T-helper 22 cell (primary cell): ENCODE results near the gene CDH13.

Experiments
- DNase-seq: peaks from one replicate; pipeline ENCODE4 v3.0.0-alpha.2; 2020; ENCODE audit warnings: low read depth

Gene CDH13

DNA sequence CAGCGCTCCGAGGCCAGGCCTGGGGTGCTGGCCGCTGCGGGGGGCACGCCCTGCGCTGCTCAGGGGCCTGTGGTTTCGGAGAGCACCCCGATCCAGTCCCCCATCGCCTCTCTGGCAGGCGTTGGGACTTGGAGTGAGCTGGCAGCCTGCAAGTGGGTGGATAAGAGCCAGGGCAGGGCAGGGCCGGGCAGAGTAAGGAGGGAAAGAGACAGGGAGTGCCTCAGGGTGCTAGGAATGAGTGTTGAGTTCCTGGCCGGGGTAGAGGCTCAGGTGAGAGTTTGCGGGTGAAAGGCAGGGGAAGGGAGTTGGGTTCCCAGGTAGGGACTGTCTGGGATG is 1.3 kb downstream of the CDH13 start:
- no peak for DNase-seq

DNA sequence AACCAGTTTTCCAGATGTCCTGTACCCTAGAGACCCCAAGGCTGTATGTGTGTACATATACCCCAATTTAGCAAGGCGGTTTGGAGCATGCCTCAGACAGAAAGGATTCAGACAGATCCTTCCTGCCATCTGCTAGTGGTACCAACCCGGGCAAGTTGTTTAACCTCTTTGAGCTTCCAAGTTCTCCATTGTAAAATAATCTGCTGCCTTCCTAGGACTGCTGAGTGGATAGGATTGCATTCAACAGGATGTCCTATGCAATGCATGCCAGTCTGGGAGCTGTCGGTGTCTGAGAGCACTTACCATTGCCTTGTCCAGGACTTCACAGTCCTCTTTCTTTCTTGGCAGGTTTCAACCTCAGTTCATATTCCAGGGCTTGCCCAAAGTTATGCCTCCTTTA is 1.9 kb downstream of the CDH13 start:
- no peak for DNase-seq

DNA sequence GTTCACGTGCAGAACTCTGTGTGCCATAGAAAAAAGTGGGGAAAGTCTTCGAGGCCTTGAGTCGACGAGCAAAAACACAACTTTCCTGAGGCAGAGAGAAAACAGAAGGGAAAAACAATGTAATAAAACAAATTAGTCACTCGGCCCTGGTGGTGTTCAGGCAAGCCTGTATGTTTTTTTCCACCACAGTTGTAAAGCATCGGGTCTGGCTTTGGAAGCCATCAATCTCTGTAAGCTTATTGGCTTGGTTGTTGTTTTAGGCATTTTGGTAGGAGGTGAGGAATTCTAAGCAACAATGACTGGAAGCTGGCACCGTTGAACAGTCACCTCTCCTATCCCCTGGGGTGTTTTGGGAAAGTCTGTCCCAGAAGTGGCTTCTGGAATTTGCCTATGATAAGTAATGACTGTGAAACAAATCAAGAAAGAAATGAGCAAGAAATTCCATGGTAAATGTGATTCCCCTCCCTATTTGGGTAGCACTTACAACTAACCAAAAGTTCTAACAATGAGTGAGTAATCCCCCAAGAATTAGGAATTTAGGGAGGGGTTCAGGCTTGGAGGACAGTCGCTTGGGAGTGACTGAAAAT is 2.8 kb downstream of the CDH13 start:
- DNase-seq, result no peak

DNA sequence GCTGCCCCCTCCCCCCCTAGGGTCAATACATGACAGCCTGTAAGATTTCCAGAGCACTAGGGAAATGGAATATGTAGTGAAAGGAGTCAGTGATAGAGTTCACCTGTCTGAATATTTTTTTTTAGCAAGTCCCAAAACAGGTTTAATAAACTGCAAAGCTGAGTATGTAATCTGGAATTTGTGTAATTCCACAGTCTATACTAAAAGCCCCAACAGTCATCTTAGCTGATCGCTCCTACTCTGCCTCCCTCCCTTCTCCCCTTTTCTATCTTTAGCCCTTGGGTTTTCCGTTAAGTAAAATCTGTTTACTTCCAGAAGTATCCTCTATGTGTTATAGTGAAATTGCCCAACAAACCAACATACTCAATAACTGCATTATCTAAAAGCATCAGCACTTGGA is 3.5 kb downstream of the CDH13 start:
- DNase-seq, result no peak

DNA sequence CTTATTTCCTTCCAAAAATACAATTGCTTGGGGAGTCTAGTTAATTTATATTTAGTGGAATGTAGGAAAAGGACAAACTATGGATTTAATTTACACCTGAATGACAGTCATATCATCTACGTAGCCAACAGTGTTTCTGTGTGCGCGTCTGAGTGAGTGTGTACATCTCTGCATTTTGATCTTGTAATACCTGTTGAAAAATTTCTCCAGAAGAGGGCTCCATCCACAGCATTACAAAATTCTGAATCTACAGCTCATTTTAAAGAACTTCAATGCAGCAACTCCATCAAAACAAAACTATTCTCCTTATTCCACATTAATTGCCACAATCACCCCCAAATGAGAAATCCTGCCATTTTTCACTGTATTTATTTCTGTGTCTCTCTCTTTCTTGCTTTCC is 3.9 kb downstream of the CDH13 start:
- no peak for DNase-seq

DNA sequence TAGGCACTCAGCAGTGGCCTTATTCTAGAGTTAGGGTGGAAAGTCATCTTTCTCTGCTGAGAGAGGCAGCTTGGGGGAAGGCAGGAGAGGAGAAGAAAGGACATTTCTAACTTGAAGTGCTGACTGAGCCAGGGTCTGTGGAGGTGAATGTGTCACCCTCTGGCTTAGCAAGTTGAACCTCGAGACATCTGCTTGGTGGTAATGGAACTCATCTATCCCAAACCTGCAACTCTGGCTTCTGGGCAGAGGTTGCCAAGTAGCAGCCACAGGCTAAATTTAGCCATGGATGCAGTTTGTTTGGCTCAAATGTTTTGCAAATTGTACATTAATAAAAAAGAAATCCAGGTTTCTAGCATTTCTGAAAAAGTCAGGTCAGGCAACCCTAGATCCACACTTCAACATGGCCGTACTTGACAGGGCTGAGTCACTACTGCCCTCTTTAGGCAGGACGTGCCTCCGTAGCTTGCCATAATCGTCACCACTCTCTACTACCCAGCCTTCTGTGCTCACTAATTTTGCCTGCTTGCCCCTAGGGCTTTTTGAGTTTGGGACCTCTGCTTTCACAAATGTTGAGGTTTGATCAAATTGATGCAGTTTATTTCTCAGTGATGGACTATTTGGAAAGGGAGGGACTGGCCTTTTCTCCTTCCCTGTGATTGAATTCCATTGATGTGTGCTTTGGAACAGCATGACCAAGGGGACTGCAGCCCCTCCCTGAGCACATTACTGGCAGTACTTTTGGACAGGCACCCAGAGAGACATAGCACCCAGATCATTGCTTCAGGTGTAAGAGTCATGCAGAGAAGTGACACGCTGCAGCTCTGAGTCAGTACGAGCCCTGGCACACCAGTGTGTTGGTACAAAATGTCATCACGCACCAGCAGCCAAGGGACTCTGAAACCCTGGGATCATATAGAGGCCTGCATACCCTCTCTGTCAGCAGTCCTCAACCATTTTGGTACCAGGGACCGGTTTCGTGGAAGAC is 5.2 kb downstream of the CDH13 start:
- no peak for DNase-seq

- DNase-seq, result no peak
Observed at GRCh38 chr16:82633964-82634600, 7.3 kb downstream of the CDH13 start.

DNA sequence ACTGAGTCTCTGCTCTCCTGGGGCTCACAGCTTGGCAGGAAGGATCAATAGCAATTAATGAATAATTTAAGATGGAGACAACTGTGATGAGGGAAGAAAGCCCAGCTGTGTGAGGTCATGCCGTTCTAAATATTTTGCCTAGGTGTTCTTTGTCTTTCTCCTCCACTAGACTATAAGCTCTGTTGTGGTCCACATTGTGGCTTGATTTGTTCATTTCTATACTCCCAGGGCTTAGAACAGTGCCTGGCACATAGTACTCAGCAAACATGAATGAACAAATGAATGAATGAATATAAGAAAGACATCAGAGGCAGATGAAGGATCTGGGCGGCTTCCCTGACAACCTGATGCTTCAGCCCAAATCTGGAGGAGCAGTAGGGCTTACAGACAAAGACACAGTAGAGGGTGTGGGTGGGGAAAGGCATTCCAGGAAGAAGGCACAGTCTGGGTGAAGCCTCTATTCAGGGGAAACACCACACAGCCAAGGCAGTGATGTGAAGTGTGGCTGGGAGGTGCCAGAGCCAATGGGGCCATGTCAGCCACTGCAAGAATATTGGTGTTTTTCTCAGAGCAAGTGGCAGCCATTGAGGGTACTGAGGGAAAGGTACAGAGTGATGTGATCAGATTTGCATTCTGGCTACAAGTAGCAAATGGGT is 8.3 kb downstream of the CDH13 start:
- DNase-seq, result no peak

DNA sequence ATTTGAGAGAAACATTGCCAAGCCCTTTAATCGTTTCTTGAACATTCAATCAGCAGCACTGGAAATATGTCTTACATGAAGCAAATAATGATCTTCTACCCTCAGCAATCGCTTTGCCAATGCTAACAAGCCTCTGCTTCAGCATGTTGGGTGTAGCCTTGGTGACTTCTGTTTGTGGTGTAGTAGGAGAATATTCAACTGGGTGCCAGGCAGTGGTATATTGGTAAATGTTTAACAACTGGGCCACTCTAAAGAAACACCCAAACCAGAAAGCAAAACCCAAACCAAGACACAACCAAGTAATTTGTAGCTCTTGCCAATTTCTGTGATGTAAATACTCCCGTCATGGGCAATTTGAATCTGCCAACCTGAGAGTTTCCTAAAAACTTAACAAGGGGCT is 9.7 kb downstream of the CDH13 start:
- DNase-seq, result no peak

DNA sequence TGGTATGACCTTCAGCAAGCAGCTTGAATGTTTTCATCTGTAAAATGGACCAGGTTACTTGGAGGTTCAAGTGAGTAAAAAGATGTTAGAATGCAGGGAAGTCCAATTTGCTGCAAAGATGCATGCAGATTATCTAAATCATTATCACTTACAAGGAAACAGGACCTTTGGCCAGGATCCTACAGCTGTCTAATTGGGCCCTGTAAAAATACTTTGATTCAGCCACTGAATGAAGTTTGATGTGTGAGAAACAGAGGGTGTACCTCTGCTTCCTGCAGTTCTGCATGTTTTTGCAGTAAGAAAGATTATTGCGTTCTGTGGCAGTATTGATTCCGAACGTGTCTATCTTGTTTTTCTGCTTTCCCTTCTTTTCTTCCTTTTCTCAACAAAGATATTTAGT is 10.2 kb downstream of the CDH13 start:
- no peak for DNase-seq

- DNase-seq, result no peak
Observed at GRCh38 chr16:82638095-82638798, 11.5 kb downstream of the CDH13 start.

DNA sequence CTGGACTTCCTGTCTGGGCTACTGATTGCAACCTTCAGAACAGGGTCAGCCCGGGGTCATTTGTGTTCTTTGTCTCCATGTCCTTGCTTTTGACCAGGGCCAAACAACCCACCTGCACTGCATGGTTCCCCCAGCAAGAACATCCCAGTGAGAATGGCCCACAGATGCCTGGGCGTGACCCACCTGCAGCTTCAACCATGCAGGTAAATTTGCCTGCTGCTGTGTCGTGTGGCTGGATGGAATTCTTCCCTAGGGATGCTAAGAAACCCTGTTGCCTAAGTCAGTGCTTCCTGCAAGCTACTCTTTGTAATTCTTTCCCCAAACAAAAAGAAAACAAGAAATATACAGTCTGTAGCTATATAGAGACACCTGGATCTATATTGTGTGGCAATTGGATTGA is 12.5 kb downstream of the CDH13 start:
- no peak for DNase-seq

GRCh38 chr16:82639666-82640336 is 13.0 kb downstream of the CDH13 start:
- no peak for DNase-seq

- no peak for DNase-seq
Observed at GRCh38 chr16:82641336-82641984, 14.7 kb downstream of the CDH13 start.

DNA sequence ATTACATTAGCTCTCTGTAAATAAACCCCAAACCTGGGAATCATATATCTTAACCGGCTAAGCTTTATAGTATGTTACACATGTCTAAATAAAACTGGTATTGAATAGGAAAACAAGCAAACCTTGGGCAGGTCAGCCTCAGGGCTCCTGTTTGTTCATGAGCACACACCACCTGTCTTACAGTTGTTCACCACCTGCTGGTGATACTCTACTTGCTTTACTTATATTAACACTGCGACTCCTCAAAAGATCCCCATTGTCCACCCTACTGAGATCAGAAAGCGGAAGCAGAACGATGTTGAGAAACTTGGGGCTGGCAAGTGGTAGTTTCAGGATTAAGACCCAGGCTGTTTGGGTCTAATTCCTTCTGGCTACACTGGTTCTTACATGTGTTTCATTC is 16.4 kb downstream of the CDH13 start:
- DNase-seq, result no peak

DNA sequence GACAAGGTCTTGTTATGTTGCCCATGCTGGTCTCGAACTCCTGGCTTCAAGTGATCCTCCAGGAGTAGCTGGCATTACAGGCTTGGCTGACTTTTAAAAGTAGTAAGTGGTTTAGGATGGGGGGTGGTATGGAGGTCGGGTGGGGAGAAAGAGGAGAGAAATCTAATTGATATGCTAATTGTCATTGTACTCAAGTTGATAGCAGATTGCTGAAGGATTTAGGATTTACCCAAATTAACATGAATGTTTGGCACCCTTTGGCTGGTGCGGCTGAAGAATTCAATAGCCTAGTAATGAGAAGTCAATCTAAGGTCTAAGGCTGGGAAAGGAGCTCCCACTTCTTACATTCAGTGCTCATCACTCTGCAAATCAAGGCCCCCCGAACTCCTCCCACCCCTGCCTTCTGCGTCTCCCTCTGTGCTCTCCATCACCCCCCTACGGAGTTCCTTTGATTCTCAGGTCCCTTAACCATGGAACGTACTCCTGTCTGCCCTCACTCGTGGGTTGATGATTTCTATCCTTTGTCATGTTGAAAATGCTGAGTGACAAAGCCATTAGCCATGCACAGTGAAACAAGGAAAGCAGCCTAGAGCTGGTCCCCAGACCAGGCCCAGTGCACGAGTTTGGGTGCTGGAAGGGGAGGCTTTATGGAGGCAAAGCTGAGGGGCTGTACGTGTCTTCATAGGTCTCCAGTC is 17.3 kb downstream of the CDH13 start:
- no peak for DNase-seq

DNA sequence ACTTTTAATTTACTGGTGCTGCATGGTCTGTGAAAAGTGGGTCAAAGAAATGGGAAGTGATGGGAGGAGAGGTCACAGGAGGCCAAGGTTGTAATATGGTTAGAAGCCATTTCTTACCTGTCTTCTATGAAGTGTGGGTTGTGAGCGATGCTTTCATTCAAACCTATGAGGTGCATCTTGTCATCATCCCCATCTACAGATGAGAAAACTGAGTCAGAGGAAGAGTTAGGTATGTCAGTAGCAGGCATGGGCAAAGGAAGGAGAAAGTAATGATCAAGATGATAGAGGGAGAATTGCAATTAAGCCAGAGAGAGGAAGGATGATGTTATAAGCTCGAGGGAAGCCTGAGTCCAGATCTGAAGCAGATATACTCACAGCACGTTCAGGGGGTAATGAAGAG is 19.7 kb downstream of the CDH13 start:
- DNase-seq, result no peak

- DNase-seq, result no peak
Observed at GRCh38 chr16:82649766-82650165, 23.0 kb downstream of the CDH13 start.

- DNase-seq, result no peak
Observed at GRCh38 chr16:82650804-82651203, 24.0 kb downstream of the CDH13 start.

- no peak for DNase-seq
Observed at GRCh38 chr16:82651921-82652601, 25.3 kb downstream of the CDH13 start.
